NCI-H2196 (cell line): ENCODE data around the gene LUZP1.
A peak's percentile ranks its signal among the peaks of the same experiment; 100 is the strongest.

Source experiments
- DNase-seq: peaks from one replicate; lab custom pipeline; 2025; ENCODE audit not compliant: unreplicated experiment; lab: John Stamatoyannopoulos, UW

LUZP1 gene

DNA sequence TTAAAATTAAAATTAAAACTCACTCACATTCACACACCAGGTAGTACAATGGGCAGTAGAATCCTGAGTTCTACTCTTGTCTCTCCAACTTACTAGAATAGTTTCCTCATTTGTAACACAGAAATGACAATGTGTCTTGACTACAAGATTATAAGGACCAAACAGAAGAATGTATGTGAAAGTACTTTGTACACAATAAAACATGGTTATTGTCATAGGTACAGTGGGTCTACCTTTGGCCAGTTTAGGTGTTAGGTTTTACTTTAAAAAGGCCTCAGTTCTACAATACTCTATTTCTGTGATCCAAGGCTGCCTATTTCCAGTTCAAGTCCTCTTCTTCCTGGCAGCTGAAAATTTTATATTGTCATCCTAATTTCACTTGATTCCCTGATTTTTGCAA is 50.2 kb downstream of the LUZP1 start:
- no peak for DNase-seq

DNA sequence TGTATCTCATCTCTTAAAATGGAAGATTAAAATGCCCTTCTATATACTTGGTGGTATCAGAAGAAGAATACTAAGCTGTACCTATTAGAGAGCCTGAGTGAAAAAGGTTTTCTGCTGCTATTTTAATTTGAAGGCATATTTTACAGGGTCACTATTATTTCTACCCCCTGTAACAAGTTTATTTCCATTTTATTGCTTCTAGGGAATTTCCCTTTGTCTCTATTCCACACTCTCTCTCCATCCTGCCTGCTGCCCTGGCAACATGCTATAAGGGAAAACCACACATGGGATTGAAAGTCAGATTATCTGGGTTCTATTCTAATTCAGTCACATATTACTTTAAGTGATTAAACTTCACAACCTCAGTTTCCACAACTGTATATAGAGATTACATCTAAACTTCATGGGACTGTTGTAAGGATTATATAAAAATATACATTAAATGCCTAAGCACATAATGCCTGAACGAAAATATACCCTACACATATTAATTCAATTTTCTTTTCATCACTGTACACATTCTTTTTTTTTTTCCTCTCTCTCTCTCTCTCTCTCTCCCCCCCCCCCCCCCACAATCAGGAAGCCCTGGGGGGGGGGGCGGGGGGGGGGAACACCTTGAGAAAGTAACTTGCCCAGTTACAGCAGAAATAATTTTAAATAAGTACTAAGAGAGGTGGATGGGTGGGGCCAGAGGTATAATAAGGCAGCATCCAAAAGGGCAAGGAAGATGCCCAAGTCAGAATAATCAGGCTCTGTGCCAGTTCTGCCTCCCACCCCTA is 51.5 kb downstream of the LUZP1 start:
- DNase-seq: no peak

DNA sequence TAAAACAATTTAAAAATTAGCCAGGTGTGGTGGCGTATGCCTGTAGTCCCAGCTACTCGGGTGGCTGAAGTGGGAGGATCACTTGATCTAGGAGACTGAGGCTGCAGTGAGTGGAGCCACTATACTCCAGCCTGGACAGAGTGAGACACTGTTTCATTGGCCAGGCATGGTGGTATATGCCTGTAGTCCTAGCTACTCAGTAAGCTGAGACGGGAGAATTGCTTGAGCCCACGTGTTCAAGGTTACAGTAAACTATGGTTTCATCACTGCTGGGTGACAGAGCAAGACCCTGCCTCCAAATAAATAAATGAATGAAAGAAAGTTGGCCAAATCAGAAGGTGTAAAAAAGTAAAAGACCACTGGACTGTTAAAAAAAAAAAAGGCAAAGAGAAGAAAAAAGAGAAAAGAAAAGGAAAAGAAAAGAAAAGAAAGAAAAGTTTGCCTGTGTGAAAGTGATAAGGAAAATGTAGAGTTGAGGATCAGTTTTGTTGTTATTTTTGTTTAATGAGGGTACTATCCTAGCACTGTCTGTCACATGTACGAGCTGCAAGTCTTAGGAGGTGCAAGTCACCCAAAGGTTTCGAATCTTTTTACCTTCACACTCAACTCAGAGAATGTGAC is 52.3 kb downstream of the LUZP1 start:
- DNase-seq: no peak

DNA sequence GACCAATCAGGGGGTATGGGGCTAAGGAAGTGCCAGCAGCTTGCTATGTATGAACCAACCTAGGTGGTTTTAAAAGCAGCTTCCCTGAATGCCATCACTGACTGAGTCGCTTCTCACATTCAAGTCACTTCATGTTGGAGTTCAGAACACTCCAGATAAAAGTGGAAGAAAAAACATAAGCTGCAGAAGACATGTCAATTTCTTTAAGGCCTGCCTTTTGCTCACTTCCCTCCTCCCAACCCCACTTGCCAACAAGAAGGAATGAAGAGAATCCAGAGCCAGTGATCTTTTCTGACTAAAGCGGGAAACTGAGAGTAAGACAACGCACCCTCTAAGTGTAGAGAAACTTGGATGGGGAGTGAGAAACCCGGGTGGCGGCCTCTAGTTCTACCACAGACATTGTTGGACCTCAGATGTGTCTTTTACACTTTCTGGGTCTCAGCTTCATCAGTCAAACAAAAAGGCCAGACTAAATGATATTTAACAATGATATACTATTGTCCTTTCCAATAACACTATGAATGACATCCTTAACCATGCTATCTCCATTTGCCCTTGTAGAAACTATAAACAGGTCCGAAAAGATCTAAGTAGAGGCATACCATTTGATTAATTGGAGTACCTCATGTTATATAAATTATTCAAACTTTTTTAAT is 54.1 kb downstream of the LUZP1 start:
- DNase-seq: no peak

DNA sequence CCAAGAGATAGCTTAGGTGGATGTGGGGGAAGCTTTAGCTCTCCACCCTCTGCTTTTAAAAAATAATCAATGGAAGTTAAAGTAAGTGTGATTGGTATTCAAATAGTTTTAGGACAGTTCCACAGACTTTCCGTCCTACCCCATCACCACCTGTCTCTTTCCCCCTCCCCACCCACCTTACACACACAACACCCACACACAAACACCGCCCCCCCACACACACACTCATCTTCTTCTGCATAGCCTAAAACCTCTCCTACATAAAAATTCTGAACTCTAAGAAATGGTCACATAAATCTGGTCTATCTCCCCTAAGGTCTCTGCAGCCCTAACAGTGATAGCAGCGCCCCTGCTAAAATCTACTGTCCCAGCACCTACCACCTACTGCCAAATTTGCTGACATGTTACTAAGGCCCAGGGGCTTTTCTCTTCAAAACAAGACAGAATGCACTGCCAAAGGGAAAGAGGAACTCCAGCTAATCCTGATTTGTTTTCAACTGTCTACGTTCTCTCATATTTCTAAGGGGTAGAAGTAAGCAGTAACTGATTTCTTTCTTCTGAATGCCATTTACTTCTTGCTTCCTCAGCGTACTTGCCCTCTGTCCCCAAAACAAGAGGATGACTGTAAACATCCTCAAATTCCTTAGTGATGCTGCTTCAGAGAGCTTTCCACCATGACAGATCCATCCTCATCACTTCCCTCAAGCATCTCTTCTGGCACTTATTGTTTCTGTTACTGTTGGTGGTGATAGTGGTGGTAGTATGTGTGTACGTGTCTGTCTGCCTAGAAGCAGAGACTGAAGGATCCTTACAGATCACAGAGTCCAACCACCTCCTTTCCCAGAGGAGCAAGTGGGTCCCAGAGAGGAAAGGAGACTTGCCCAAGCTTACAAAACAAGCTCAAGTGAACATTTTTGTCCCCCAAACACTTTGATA is 56.8 kb downstream of the LUZP1 start:
- no peak for DNase-seq

DNA sequence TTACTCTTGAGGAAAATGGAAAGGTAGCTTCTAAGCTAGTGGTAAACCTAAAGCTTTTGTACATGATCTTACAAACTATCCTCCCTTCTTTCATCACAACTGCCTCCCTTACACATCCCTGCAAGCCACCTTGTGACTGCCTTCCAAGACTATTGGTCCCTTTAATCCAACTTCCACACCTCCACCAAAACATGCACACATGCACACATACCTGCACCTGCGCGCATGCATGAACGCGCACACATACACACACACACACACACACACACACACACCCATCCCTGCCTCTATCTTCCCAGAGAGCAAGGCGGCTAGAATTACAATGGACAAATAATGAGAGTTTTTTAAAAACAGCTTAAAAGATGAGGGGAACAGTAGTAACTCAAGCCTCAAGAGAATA is 58.3 kb downstream of the LUZP1 start:
- no peak for DNase-seq

DNA sequence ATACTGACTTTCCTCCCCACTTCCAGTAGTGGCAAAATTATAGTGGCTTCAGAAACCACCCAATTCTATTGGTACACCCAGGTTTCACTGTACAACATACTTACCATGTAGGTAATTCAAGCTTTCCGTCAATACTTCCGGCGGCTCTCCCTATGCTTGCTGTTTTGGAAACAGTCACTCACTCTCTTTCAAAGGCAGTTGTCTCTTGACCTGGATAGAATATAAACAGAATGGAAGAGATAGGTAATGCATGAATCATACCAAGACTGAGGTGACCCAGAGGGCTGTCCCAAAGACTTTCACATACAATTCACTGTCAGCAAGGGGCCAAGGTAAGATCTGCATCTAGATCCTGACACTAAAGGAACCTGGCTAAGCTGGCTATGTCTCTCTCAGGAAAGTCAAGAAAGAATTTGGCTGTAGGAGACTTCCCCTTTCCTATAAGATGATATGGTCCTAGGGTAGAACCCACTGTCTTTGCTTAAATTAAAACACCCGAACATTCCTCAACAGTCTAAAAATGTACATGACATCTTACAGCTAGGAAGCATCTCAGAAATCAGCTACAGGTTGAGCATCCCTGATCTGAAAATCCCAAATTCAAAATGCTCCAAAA is 59.6 kb downstream of the LUZP1 start:
- DNase-seq: no peak

DNA sequence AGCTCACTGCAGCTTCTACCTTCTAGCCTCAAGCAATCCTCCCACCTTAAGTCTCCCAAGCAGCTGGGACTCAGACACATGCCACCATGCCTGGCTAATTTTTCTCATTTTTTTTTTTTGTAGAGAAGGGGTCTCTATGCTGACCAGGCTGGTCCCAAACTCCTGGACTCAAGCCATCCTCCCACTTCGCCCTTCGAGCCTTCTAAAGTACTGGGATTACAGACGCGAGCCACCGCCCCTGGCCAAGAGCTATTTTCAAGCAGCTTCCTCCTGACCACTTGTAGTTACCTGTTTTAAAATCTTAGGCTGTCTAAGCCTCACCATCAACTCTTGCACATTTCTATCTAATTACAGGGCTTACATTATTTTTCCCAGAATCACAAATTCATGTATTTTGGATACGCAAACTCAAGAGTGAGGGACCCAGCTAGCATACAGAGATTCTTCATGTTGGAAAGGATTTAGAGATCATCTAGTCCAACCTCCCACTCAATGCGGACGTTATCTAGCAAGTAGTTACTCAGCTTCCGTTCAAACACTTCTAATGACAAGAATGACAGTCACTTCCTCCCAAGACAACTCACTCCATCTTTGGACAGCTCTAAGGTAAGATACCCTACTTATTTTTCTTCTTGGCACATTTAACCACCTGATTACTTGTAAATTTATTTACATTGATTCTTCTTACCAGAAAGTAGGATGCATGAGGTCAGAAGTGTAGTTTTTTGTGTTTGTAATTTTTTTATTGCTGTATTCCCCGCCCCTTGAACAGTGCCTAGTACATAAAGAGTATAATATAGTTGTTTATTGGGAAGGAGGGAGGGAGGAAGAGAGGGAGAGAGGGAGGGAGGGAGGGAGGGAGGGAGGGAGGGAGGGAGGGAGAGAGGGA is 65.4 kb downstream of the LUZP1 start:
- no peak for DNase-seq

DNA sequence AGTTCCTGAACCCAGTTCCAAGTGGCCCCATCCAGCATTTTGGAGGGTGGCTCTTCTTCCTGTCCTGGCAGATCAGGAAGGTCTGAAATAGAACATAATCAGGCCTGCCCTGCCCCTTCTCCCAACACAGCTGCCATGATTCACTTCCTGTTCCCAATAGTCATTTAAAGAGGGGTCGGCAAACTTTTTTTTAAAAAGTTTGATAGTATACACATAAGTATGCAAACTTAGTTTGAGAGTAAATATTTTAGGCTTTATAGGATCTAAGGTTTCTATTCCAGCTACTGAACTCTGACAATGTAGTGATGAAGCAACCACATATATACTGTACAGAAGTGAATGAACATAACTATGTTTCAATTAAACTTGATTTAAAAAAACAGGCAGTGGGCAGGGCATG is 66.4 kb downstream of the LUZP1 start:
- DNase-seq: no peak

DNA sequence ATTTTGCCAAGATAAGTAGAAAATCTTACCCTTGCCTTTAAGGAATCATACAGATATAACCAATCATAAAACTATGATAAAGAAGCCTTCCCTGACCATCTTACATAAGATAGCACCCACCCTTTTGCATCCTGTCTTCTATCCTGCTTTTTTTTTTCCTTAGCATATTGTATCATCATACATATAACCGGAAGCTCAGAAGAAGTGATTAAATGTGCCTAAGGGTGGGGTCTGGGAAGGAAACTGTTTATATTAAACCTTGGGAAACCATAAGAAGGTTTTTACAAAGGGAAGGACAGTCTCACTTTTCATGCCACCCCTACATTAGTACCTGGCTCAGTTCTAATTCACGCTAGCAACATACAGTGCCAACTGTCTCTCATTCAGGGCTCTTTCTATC is 66.8 kb downstream of the LUZP1 start:
- DNase-seq: no peak

DNA sequence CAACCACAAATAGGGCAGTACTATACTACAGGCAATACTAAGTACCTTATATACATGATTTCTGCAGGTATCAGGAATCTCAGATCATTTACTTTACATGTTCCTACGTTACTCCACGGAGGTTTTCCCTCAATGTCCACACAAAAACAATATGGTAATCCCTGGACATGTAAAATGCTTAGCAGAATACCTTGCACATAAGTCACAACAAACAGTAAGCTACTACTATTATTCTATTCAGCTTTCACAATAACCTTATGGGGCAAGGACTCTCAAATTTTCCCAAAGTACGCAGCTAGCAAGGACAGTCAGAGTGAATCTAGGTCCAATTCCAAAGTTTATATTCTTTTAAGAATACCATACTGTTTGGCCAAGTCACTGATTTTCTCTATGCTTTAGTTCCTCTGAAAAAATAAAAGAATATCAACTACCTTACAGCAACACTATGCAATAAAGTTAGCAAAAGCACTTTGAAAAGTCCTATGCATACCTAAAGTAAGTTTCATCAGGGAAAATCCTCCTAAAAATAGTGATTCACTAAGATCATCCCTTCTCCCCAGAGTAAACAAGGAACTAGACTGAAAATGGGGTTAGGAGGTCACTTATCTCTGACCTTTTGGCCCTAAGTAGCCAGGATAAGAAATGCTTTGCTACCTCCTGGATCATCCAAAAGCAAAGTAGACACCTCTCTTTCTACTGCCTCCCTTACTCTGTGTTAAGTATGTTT is 67.4 kb downstream of the LUZP1 start:
- DNase-seq: no peak

DNA sequence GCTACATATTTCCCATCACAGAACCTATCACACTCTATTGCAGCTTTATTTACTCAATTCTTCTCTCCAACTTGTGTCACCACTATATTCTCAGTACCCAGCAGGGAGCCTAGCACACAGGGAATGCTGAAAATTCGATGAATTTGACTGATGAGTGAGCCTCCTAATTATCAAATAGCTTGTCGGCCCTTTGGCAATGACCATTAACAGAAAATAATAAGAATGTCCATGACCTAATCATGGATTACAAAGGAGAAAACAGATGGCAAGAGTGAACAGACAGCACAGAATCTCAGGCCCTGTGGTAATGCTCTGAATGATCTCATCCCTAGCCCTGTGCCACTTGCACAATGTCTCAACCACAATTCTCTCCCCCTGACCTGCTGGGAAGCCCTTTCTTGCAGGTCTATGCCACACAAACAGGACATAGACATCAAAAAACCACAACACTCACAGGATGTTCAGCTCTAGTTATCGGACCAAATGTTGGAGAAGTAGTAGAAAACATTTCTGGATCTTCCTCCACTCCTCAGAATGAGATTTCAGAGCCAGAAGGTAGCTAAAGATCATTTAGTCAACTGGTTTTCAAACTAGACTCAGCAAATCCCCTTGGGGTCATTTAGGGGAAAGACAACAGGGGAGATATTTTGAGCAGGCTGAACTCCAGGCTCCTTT is 68.4 kb downstream of the LUZP1 start:
- no peak for DNase-seq

DNA sequence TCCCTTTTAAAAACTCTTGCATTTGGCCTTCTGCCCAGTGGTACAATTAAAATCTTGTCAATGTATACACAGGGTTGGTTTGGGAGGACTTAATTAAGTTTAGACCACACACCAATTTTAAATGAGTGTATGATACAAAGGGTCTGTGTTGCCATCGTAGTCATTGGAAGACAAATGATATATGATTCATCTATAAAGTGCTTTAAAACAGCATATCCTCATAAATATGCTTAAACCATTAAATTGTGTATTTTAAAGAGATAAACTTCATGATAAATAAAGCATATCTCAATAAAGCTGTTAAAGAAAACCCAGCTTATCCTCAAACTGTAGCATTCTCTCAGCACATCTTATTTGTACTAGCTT is 69.5 kb downstream of the LUZP1 start:
- no peak for DNase-seq

DNA sequence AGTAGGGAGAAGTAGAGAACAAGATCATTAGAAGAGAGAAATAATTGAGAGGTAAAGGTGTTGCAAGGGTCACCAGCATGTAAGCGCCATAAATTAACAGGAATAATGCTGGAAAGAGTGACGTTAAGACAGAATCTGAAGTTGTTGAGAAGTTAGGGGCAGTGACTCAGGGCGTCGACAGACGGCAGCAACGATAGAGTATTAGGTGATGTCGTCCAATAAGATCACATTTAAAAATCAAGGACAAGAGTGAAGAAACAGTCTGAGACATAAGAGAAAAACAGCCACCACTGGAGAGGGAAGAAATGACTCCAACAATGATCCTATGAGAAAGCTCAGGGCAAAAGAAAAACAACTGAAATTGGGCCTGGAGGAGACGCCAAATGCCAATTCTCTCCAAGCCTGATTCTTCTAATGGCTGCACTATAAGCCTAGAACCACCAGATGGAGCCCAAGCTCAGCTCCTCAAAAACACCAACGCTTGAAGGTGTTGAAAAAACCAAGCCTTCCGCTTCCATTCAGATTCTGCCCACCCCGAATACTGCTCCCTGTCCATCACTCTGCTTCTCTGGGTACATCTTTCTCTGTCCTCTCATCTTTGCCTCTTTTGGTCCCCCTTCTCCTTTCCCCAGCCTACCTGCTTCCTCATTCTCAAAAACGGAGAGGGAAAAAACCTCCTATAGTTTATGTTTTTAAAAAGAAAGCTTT is 70.0 kb downstream of the LUZP1 start:
- peak; percentile 68 for DNase-seq

DNA sequence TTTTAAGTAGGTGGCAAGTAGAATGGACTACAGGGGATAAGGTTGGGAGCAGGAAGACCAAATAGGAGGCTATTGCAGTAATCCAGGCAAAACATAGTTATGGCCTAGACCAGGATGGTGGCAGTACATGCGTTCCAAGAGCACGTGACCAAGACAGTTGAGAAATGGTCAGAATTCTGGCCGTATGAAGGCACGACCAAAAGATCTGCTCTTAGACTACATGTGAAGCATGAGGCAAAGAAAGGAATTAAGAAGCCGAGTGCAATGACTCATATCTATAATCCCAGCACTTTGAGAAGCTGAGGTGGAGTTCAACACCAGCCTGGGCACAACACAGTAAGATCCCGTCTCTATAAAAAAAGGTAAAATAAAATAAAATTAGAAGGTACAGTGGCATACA is 71.3 kb downstream of the LUZP1 start:
- DNase-seq: no peak

DNA sequence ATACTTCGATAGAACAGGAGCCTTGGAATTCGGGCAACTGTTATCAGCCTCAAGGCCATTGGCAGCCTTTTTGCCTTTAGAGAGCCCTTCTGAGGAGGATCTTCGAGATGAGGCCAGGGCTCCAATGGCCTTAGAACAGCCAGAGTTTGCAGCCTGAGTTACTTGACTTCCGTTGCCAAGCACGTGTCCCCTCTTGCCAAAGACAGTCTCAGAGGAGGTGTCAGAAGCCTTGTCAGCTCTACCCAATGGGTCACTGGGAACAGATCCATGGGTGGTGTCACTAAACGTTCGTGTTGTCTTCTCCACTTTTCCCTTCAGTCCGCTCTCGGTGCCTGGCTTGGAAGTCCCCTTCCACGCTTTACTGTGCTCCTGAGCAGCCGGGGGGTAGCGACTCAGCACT is 76.2 kb downstream of the LUZP1 start:
- DNase-seq: no peak

DNA sequence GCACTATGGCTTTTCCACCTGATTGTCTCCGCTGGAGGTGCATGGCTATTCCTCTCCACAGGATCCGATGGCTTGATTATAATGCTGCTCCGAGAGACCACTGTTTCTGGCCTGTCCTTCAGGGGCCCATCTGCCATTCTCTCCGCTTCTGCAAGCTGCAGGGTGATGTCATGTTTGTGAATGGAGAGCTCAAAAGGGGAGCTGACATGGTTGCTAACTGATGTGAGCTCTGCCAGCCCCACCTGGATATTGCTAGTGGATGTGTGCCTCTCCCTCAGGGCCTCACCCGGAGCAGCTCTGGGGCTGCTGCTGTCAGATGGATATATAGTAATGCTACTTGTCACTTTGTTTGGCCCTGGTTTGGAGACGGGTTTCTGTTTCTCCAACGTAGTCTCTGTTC is 77.1 kb downstream of the LUZP1 start:
- DNase-seq: no peak

DNA sequence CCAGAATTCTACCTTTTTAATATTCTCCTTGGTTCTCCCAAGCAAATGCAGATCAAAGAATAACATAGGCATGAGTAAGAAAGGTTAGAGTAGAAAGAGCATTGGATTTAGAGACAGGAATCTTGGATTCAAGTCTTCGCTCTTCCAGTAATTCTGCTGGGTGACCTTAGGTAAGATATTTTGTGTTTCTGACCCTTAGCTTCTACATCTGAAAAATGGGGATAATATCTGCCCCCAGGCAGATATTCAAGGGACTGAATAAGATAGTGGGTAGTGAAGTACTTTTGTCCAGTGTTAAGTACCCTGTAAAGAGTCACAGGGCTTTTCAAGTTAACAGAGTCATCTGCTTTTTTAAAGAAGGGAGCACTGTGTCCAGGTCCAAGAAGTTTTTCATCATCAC is 78.6 kb downstream of the LUZP1 start:
- no peak for DNase-seq
